OCI-M2 (cell line): Measurements from ENCODE around the gene CUBN.

Experiments
- DNase-seq: peaks from one replicate; lab custom pipeline; 2025; ENCODE audit not compliant: unreplicated experiment; lab: John Stamatoyannopoulos, UW

The CUBN gene

GRCh38 chr10:16992611-16993119, 136.9 kb downstream of the CUBN start:
- DNase-seq = no peak

- DNase-seq = no peak
Observed at GRCh38 chr10:16991011-16991410, 138.6 kb downstream of the CUBN start.

GRCh38 chr10:16989826-16990293, 139.8 kb downstream of the CUBN start:
- DNase-seq = no peak

- no peak for DNase-seq
Observed at GRCh38 chr10:16988900-16989299, 140.7 kb downstream of the CUBN start.

GRCh38 chr10:16987976-16988610, 141.5 kb downstream of the CUBN start:
- DNase-seq = no peak

GRCh38 chr10:16987206-16987621, 142.4 kb downstream of the CUBN start:
- DNase-seq = no peak

GRCh38 chr10:16986406-16987205, 143.0 kb downstream of the CUBN start:
- no peak for DNase-seq

GRCh38 chr10:16986082-16986405, 143.6 kb downstream of the CUBN start:
- DNase-seq = no peak

- DNase-seq = no peak
Observed at GRCh38 chr10:16984242-16984641, 145.4 kb downstream of the CUBN start.

GRCh38 chr10:16976803-16977202, 152.8 kb downstream of the CUBN start:
- no peak for DNase-seq

GRCh38 chr10:16975188-16975587, 154.4 kb downstream of the CUBN start:
- DNase-seq = no peak

- DNase-seq = no peak
Observed at GRCh38 chr10:16968416-16969041, 161.1 kb downstream of the CUBN start.

GRCh38 chr10:16967866-16968415, 161.7 kb downstream of the CUBN start:
- no peak for DNase-seq

GRCh38 chr10:16966991-16967865, 162.4 kb downstream of the CUBN start:
- no peak for DNase-seq

GRCh38 chr10:16965740-16966447, 163.7 kb downstream of the CUBN start:
- DNase-seq = no peak

- no peak for DNase-seq
Observed at GRCh38 chr10:16965344-16965616, 164.3 kb downstream of the CUBN start.

GRCh38 chr10:16964576-16965343, 164.9 kb downstream of the CUBN start:
- no peak for DNase-seq

- DNase-seq = no peak
Observed at GRCh38 chr10:16960551-16960950, 169.1 kb downstream of the CUBN start.

GRCh38 chr10:16957038-16957437, 172.6 kb downstream of the CUBN start:
- no peak for DNase-seq
